HG03280 (cell line): ENCODE data around the gene ACR.
A peak's percentile ranks its signal among the peaks of the same experiment; 100 is the strongest.
"Not testable (repeated sequence)": the region's sequence is repeated elsewhere in the genome, so short reads cannot be mapped to it uniquely, and the experiment has no call there.

ENCODE experiments used
- ATAC-seq: cut with Tn5 transposase; IDR thresholded peaks from one replicate; pipeline ENCODE4 v1.9.1; 2021; ENCODE audit warnings: mild to moderate bottlenecking, moderate library complexity; ENCODE audit not compliant: unreplicated experiment

ACR gene

GRCh38 chr22:50764288-50764687, 26.3 kb downstream of the ACR start:
- ATAC-seq: not testable (repeated sequence)

DNA sequence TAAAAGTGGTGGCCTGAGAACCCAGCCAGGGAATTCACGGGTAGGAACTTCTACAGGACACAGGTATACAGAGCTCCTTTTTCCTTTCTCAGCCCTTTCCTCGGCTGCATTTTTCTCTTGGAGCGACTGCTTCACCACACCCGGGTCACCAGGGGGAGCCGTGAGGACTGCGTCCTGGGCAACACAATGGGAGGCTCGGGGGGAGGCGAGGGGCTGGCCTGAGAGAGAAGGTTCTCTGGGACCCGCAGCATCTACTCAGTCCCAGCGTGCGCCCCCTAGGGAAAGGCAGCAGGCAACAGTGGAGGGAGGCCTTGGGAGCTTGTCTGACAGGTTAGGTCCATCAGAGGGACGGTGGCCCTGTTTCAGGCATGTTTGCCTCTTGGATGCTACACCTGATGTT, 37.1 kb downstream of the ACR start:
- not testable (repeated sequence) for ATAC-seq

DNA sequence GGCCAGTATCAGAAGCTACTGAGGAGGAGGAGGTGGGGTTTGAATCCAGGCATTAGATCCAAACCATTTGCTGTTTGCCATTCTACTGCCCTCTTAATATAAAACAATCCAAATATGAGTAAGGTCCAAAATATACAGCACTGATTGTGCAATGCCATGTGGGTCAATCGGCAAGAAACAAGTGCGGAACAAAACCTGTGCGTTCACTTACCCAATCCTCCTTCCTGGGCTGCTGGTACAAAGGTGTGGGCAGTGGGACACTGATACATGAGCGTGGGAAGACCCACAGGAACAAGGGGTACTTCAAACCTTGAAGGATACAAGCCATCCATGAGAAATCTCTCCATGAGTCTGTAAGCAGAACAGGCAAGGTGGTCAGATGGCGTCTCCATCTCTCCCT, 39.6 kb downstream of the ACR start:
- not testable (repeated sequence) for ATAC-seq

GRCh38 chr22:50780244-50780643, 42.2 kb downstream of the ACR start:
- ATAC-seq: not testable (repeated sequence)

- not testable (repeated sequence) for ATAC-seq
Observed at GRCh38 chr22:50782253-50782652, 44.2 kb downstream of the ACR start.

DNA sequence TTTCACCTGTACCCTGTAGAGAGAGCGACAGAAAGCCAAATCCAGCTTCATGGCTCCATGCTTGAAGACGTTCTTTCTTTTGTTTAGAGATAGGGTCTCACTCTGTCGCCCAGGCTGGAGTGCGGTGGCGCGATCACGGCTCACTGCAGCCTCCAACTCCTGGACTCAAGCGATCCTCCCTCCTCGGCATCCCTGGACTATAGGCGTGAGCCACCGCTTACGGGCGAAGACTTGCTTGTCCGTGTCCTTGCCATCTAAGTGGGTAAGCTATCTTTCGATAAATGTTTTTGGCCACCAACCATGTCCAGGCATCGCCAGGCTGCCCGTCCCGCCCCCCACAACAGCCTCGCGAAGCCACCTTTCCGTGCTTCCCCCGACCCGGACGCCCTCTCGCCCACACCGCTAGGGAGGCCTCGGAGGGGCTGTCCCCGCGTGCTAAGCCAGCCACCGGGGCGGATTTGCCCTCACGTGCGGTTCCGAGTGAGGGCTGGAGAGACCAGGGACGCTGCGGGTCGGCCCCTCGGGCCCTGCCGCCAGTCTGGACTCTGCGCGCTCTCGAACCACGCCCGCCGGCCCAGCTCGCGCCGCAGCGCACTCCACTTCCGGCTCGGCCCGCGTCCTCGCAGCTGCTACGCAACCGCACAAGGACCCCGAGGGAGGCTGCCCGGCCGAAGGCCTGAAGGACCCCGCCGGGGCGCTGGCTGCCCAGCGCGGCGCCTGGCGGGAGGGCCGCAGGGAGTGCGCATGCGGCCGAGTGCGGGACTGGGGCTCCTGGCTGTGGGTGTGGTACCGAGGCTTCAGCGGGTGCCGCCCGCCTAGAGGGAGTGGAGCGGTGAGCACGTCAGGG, 45.3 kb downstream of the ACR start, which contains the start of gene RABL2B:
RABL2B (minus strand) TSS at position 604 of the 847 bp plus-strand sequence. CDS start 1,342 bp downstream, outside the sequence.
- ATAC-seq: peak; percentile 97

DNA sequence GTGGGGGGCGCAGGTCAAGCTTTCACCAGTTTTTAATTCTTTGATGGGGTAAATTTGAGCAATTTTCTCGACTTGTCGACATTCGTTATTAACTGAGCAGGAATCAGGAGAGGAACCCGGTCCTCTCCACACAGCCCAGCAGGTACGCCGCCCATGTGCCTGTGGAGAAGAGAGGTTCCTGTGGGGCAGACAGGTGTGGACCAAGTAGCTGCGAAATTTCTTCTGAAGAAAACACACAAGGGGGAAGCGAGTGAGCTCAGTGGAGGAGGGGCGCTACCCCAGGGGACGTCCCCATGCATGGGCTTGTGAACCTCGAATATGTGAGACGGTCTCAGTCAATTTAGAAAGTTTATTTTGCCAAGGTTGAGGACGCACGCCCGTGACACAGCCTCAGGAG, 45.9 kb downstream of the ACR start:
- peak; percentile 17 for ATAC-seq

- ATAC-seq: not testable (repeated sequence)
Observed at GRCh38 chr22:50785289-50785688, 47.3 kb downstream of the ACR start.

DNA sequence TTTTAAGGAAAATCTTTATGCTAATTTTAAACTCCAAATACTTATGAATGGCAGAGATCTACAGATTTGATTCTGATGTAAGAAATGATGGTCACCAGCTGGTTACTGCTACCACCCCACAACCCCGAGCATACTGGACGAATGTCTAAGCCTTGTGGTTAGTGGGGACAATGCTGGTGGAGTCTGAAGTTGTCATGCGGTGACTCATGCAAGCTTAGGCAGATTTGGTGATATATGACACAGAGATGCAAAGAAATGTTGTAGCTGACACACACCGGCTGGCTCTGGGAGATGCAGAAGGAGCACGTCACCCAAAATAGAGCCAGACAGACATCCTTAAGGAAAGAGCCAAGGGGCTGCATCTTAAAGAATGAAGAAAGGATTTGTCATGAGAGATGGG, 48.9 kb downstream of the ACR start:
- ATAC-seq: not testable (repeated sequence)
